NOMO-1 treated with DMSO at 0.1 percent for 48 hours (cell line): ENCODE data around the gene TSFM.
A peak's percentile ranks its signal among the peaks of the same experiment; 100 is the strongest.

Experiments used
- DNase-seq: peaks from one replicate; lab custom pipeline; 2025; ENCODE audit not compliant: unreplicated experiment; lab: John Stamatoyannopoulos, UW

TSFM gene

GRCh38 chr12:57745485-57745881 is 37.1 kb upstream of the TSFM start:
- DNase-seq = no peak

DNA sequence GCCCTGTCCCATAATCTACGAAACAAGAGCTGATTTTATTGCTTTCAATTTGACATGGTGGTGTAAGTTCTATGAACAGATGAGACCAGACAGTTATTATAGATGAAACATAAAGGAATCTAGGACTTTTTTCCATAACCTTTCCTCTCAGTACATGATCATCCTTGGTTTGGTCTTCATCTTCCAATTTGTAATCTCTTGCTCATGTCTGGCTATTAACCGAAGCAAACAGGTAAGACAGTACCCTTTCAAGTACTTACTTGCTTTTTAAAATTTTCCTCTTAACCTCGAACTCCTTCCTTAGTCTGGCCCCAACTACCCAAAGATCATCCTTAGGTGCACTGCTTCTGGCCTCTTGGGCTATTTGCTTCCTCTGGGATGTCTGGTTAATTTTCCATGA is 36.6 kb upstream of the TSFM start:
- no peak for DNase-seq

- DNase-seq = no peak
These were observed 33.5 kb upstream of the TSFM start for GRCh38 chr12:57749061-57749460.

DNA sequence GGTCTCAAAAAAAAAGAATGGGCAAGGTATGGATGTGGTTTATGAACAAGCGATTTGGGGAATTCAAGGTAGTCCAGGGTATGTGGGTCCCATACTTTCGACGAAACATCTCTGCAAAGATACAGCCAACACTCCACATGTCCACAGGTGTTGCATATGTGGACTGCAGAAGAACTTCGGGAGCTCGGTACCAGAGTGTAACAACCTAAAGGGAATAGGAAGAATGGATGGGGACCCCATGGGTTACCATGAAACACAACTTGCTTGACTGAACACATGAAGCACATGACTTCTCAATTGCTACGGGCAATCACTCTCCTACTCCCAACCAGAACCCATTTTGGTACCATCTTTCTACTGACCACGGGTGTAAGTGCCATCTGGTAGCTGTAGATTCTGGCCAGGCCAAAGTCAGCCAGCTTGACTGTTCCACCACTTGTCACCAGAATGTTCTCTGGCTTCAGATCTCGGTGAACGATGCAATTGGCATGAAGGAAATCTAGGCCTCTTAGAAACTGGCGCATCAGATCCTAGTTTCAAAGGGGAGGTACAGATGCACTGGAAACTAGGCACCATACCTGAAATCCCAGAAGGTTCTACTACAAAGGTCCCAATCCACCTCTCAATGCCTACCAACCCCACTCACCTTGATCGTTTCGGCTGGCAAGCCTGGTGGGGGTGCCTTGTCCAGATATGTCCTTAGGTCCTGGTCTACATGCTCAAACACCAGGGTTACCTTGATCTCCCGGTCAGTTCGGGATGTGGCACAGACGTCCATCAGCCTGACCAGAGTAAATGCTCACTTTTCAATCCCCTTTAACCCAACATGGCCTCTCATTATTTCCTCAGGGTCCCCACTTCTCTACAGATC is 31.8 kb upstream of the TSFM start:
- DNase-seq = no peak

GRCh38 chr12:57751432-57751787 is 31.2 kb upstream of the TSFM start:
- DNase-seq = no peak

GRCh38 chr12:57751788-57752667 is 30.6 kb upstream of the TSFM start, which contains the start of gene CDK4:
Gene CDK4 (minus strand): TSS chr12:57752310. CDS start chr12:57751717, 593 bp downstream.
- peak; percentile 100 for DNase-seq

DNA sequence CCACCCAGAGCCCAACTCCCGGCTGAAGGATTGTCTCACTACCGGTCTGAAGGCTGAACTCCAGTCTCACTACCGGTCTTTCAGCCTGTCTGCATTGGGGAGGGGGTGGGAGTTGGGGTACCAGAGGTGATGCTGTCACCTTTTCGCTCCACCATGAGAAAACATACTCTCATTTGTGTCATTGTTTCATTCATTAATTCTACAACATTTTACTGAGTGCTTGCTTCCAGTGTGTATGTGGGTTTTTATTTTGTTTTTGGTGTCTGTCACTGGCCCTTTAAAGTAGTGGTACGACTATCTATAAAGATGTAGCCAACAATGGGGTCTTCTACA is 30.0 kb upstream of the TSFM start:
- DNase-seq = no peak

DNA sequence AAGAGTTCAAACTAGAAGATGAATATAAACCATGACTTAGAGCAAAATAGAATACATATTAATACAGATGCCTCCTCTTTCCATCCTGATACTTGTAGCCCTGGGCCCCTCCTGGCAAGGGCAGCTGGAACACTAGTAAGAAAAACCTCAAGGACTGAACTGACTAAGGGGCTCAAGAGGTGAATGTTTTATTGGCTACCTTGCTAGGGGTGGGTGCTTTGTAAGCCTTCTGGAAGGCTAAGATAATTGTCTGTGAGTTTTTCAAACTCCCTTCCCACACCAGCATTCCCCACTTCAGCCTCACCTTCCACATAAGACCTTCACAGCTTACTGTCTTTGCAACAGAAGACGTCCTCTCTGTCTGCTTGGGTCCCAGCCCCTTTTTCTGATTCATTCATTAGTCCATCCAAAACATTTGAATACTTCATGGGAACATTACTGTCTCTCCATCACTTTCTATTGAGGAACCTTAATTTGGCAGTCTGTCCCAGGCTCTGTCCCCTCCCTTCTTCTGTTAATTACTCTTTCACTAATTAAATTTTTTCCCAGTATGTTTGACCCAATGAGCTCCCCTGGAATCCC is 28.7 kb upstream of the TSFM start:
- DNase-seq = no peak

DNA sequence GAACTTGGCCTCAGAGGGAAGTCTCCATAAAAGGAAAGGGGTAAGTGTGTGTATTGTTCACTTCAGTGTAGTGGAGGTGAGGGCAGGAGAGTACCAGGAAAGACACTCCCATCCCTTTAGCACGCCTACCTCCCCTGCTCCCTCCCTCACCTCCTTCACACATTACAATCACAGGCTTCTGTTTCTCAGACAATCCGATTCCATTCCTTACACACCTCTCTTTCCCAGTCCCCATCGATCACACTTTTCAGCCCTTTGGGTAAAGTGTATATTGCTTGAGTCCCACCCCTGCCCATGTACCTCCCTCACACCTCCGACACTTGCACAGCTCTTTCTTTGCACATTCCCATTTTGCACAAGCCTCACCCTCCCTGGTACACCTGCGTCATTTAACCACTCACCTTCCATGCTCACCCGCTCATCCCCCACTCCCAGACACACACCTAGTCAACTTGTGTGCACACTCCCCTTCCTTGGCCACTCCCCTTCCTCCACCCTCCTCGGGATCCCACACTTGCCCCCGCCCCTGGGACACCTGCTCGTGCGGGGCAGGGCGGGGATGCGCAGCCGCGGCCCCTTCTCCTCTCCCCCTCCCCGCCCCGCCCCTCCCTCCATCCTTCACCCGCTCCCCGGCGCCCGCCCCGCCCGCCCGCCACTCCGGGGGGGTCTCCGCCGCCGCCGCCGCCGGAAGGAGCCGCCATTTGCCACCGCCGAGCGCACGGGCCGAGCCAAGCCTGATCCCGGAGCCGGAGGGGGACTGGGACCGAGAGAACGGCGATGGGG is 28.0 kb upstream of the TSFM start, which contains the start of gene MARCHF9:
Gene MARCHF9, plus strand, starts transcription at position 693 of the 783 bp plus-strand sequence. CDS start 426 bp downstream, outside the sequence.
- DNase-seq = peak; percentile 38

- DNase-seq = no peak
These were observed 27.5 kb upstream of the TSFM start for GRCh38 chr12:57755194-57755453.

GRCh38 chr12:57755454-57756372 is 26.9 kb upstream of the TSFM start:
- peak; percentile 34 for DNase-seq

DNA sequence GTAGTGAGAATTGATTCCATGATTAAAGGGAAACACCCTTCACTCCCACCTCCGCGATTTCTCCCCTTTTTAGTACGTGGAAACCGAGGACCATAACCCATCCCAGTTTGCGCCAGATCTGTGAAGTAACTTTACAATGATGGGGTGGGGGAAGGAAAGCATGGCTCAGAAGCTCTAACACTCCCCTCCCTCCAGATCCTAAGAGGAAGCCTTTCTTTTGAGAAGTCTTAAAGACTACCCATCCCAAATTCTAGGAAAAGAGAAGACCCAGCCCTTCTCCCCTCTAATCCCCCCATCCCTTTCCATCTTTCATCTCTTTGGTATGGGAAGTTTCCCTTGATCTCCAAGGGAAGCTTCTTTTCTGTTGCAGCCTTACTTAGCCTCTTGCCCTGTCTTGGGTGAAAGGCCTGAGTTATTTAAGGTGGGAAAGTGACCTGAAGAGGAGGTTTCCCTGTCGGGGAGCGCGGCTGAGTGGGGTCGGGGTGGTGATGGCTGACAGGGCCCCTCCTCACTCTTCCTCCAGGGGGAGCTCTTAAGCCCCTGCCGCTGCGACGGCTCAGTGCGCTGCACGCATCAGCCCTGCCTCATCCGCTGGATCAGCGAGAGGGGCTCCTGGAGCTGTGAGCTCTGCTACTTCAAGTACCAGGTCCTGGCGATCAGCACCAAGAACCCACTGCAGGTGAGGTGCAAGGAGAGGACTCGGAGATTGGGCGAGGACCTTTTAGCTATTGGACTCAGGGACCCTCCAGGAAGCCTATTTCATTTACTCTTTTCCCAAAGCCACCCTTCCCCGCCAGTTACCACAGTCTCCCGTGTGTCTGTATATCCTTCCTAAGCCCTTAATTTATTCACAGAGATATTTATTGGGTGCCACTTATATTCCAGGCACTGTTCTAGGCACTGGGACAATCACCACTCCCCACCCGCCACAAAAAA is 25.9 kb upstream of the TSFM start:
- peak; percentile 53 for DNase-seq

DNA sequence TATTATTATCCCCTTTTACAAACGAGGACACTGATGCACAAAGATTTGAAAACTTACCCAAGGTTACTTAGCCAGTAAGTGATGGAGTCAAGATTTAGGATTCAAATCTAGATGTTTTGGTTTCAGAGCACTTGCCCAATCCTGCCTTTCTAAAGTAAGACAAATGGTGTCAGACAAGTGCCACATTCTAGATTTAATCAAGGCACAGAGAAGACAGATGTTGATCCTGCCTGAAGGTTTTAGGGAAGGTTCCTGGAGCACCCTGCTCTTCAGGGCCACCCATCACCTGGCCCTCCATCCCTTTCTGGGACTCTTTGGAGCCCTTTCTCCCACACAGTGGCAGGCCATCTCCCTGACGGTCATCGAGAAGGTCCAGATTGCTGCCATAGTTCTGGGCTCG is 24.8 kb upstream of the TSFM start:
- DNase-seq = no peak

- no peak for DNase-seq
These were observed 23.8 kb upstream of the TSFM start for GRCh38 chr12:57758552-57759359.

DNA sequence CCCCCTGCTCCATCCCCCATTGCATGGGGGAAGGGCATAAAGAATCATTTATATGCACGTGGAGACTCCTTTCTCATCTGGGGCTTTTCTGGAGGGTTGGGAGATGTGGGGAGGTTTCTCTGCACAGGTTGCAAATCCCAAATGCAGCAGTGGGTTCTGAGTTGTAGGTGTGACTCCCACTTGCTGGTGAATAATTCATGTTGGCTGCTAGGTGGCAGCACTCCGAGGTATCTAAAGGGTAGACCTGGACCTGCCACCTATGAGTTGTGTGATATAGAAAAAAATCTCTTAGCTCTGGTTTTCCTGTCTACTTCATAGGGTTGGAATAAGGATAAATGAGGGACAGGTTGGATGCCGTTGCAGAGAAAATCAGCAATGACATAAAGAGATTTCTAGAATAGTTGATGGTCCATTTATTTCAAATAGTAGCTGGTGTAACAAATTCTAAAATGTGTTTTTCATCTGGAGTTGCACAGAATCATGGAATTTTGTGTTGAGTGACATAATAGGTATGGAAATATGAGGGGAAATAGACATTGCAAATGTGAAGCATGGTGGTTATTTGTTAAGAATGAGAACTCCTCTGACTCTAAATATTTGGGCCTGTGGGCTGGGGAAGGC is 23.1 kb upstream of the TSFM start:
- no peak for DNase-seq

DNA sequence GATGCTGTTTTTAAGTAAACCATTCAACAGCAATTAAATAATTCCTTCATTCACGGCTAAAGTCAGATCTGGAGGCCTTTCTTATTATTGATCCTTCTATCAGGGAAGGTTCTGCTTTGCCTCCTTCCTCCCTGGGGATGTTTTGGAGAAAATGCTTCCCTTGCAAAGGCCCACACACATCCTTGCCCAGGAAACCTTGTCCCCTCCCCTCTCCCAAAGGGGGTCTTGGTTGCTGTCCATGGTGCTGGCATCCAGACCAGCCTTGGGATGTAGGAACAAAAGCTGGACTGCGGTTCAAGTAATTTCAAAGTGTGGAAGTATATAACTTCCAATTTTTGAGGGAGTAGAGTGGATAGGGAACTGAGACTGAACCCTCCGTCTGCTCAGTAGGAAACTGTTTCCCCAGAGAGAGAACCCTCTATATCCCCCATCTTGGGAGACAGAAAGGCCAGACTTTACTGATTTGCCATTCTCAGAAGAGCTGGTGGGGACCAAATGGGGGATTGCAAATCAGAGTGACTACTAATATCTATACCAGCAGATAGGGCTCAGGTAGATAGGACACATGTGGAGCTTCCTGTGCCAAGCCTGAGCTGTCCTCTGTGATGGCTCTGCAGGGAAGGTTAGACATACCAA is 22.1 kb upstream of the TSFM start:
- DNase-seq = no peak

DNA sequence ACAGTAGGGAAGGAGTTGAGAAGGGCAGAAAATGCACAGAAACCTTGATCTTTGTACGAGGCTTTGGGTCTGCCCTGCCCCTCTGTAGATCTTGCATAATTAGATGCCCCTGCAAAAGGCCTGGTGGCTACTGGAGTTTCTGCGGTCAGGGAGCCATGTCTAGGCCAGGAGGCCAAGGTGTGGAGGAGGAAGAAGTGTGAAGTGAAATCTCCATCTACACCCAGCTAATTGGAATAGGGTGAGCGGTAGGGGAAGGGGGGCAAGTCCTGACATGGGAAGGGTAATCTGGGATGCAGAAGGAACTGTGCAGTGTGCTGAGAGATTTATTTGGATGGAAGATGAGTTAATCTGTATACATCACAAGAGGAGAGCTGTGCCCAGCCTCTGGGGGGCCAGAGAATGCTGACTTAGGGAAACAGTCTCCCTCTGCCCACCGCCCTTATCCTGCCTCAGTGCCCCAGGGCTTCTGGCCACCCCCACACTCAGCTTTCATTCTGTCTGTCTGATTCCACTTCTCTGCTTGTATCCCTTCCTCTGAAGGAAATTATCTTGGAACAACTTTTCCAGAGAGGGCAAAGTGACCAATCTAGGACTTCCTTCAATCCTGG is 21.1 kb upstream of the TSFM start:
- no peak for DNase-seq
